Glutamatergic neuron (in vitro differentiated cells): Measurements from ENCODE around the gene CDH23. TPM values are rescaled to one million over a fixed set of nuclear protein-coding genes. Genes with fewer than 3 reads are reported as not detected.

Experiments
- DNase-seq: peaks from one replicate; pipeline ENCODE4 v3.0.0; 2022
- H3K27ac Mint-ChIP-seq: one replicate; pipeline ENCODE4 v1.8.0; 2020; ENCODE audit warnings: mild to moderate bottlenecking, mixed read lengths, inconsistent platforms; ENCODE audit not compliant: unreplicated experiment
- H3K27me3 Mint-ChIP-seq: one replicate; pipeline ENCODE4 v1.8.0; 2020; ENCODE audit warnings: mild to moderate bottlenecking, moderate library complexity, mixed read lengths, inconsistent platforms; ENCODE audit not compliant: unreplicated experiment
- H3K36me3 Mint-ChIP-seq: one replicate; pipeline ENCODE4 v1.8.0; 2020; ENCODE audit warnings: mild to moderate bottlenecking, mixed read lengths, inconsistent platforms; ENCODE audit not compliant: unreplicated experiment
- H3K4me1 Mint-ChIP-seq: one replicate; pipeline ENCODE4 v1.8.0; 2020; ENCODE audit warnings: mild to moderate bottlenecking, low read depth, mixed read lengths, inconsistent platforms; ENCODE audit not compliant: unreplicated experiment
- H3K4me3 Mint-ChIP-seq: one replicate; pipeline ENCODE4 v1.8.0; 2020; ENCODE audit warnings: mild to moderate bottlenecking, mixed read lengths, inconsistent platforms; ENCODE audit not compliant: unreplicated experiment
- H3K9me3 Mint-ChIP-seq: one replicate; pipeline ENCODE4 v1.8.0; 2020; ENCODE audit warnings: mild to moderate bottlenecking, moderate library complexity, mixed read lengths, inconsistent platforms; ENCODE audit not compliant: unreplicated experiment
- CTCF ChIP-seq: fragments of 200-600 bp; sonication (generic); IDR thresholded peaks from one replicate; pipeline ENCODE4 v1.5.0; 2021; ENCODE audit not compliant: partially characterized antibody, unreplicated experiment
- total RNA-seq: library from RNA; stranded (reverse); fragmentation: NEBNext Ultra II Directional; extraction: Animal tissue kit (Norgen Biotek cat#: 25700); gene quantifications from one replicate; pipeline ENCODE4 v1.2.1, GENCODE V29; 2021; ENCODE audit not compliant: unreplicated experiment

The CDH23 gene
- total RNA-seq, 1 donor from 2014 or later = 2.0 TPM

GRCh38 chr10:71521504-71522441, 125.1 kb downstream of the CDH23 start:
- DNase-seq = no peak

GRCh38 chr10:71522442-71523144, 125.9 kb downstream of the CDH23 start:
- no peak overlapping the region for H3K27ac Mint-ChIP-seq
- peaks cover 10% of the 10 kb centered on the region for H3K9me3 Mint-ChIP-seq
- DNase-seq = no peak
- H3K4me1 Mint-ChIP-seq = peaks cover 11% of the 10 kb centered on the region
- H3K36me3 Mint-ChIP-seq = no peaks in the 10 kb centered on the region
- H3K27me3 Mint-ChIP-seq = peaks cover 2% of the 10 kb centered on the region
- H3K4me3 Mint-ChIP-seq = no peak overlapping the region
- no peak for TF ChIP-seq CTCF

More at GRCh38 chr10:71521504-71522441, 125.1 kb downstream of the CDH23 start:
- Mint-ChIP-seq H3K27me3 (peaks cover 5% of the 10 kb centered on the region), H3K9me3 (peaks cover 10% of the 10 kb centered on the region), H3K4me3 (no peak overlapping the region), H3K4me1 (peaks cover 16% of the 10 kb centered on the region), H3K36me3 (no peaks in the 10 kb centered on the region), H3K27ac (no peak overlapping the region)
- TF ChIP-seq CTCF = no peak

- H3K9me3 Mint-ChIP-seq = peaks cover 8% of the 10 kb centered on the region
- no peak for TF ChIP-seq CTCF
- no peak overlapping the region for H3K27ac Mint-ChIP-seq
- peaks cover 8% of the 10 kb centered on the region for H3K4me1 Mint-ChIP-seq
- H3K36me3 Mint-ChIP-seq = no peaks in the 10 kb centered on the region
- peaks cover 2% of the 10 kb centered on the region for H3K27me3 Mint-ChIP-seq
- H3K4me3 Mint-ChIP-seq = no peak overlapping the region
- no peak for DNase-seq
These were observed 127.0 kb downstream of the CDH23 start for GRCh38 chr10:71523756-71524155.

DNA sequence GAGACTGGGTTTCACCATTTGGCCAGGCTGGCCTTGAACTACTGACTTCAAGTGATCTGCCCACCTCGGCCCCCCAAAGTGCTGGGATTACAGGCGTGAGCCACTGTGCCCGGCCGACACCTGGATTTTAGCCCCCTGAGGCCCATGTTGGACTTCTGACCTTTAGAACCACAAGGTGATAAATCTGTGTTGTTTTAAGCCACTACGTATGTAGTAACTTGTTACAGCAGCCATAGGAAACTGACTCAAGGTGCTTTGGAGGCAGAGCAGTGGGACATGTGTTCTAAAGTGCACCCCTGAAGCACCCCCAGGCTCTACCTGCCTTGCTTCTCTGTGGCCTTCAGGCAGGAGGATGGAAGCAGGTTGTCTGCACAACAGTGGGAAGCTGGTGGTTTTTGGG, 128.4 kb downstream of the CDH23 start:
- H3K4me1 Mint-ChIP-seq = peaks cover 16% of the 10 kb centered on the region
- peaks cover 4% of the 10 kb centered on the region for H3K27me3 Mint-ChIP-seq
- no peak overlapping the region for H3K4me3 Mint-ChIP-seq
- no peak for DNase-seq
- no peaks in the 10 kb centered on the region for H3K36me3 Mint-ChIP-seq
- TF ChIP-seq CTCF = no peak
- peaks cover 9% of the 10 kb centered on the region for H3K9me3 Mint-ChIP-seq
- no peak overlapping the region for H3K27ac Mint-ChIP-seq
